Pancreas (tissue), 10 donors: Measurements from ENCODE around the gene SYT12. TPM values are rescaled to one million over a fixed set of nuclear protein-coding genes. Genes with fewer than 3 reads are reported as not detected.

Source experiments
- ATAC-seq, 4 donors: fragments of 200-7000 bp; cut with Tn5 transposase; one replicate each; pipeline versions ENCODE4 v1.8.0 to v1.9.1; 2020; ENCODE audit warnings: mild to moderate bottlenecking in 4 of 4, moderate library complexity in 4 of 4
- DNase-seq, 6 donors: peaks; one replicate each; pipeline ENCODE4 v3.0.0-alpha.2; 2020
- FAIRE-seq: peaks from 2 replicates; lab custom pipeline; 2012; peaks lifted over from hg19 to GRCh38; lab: Jason Lieb, UNC
- H3K27ac ChIP-seq, 4 donors: fragments of 200-600 bp; sonication (generic); 1 replicate in 3 of 4; 2 replicates in 1 of 4; pipeline versions ENCODE4 v1.5.0 to v1.8.0; 2020
- H3K27me3 ChIP-seq, 4 donors: fragments of 200-600 bp; one replicate each; pipeline ENCODE4 v1.8.0; 2021
- H3K36me3 ChIP-seq, 3 donors: fragments of 200-600 bp; sonication (generic) in 1 of 3; one replicate each; pipeline versions ENCODE4 v1.5.0 to v1.8.0; 2020 to 2021
- H3K4me1 ChIP-seq, 3 donors: fragments of 200-600 bp; one replicate each; pipeline ENCODE4 v1.8.0; 2021
- H3K4me3 ChIP-seq, 4 donors: fragments of 200-600 bp; sonication (generic) in 2 of 4; one replicate each; pipeline versions ENCODE4 v1.5.0 to v1.8.0; 2020 to 2021
- H3K9me3 ChIP-seq, 4 donors: fragments of 200-600 bp; one replicate each; pipeline ENCODE4 v1.8.0; 2021
- WGBS, 2 donors: extraction: QIAGEN DNeasy Blood & Tissue Kit; methylation state at CpG; one replicate each; pipeline ENCODE4 v1.1.7; 2013; 5-methylcytosine and 5-hydroxymethylcytosine counted together
- intact Hi-C, 3 donors: fragments of 100-400 bp; cut with DNase I; formaldehyde crosslinking; loops; one replicate each; pipeline versions ENCODE4 v1.11.1 to v1.14.2; 2022
- polyA plus RNA-seq, 2 donors: library from polyadenylated mRNA; stranded (reverse); fragments of 200-250 nt; gene quantifications; one replicate each; pipeline ENCODE4 v1.2.3, GENCODE V29; 2013
- total RNA-seq, 6 donors: library from RNA; stranded (reverse); fragmentation: NEBNext Ultra II Directional in 4 of 6; extraction: Animal tissue kit (Norgen Biotek cat#: 25700) in 4 of 6; gene quantifications; one replicate each; pipeline versions ENCODE4 v1.2.1 to v1.2.4, GENCODE V29; 2021 to 2023
- TF ChIP-seq, protein P1 (sequence below), 4 donors: fragments of 200-600 bp; sonication (generic) in 3 of 4; IDR thresholded peaks; one replicate each; pipeline versions ENCODE4 v1.5.0 to v1.8.0; 2021; ENCODE audit warnings: antibody characterized with exemption in 4 of 4
- donor health status: healthy with polysubstance abuse.
- donor health status: DM: no; HTN: no; CAD: no; lungs with moderate emphysema.
- donor health status: DM: no; HTN: no; CAD: no.
- donor health status: control.
- donor health status: control.
- donor health status: Bipolar disorder and iron deficiency.
- donor health status: DM: yes; HTN: yes; CAD: no.
- donor health status: DM: no; HTN: no; CAD: no.
- donor health status: DM: no; HTN: no; CAD: no.
- donor health status: DM: yes; HTN: yes; CAD: no.

The SYT12 gene
- total and polyA plus RNA-seq, 8 donors = 0.19 to 2.6 (median 0.42) TPM

DNA sequence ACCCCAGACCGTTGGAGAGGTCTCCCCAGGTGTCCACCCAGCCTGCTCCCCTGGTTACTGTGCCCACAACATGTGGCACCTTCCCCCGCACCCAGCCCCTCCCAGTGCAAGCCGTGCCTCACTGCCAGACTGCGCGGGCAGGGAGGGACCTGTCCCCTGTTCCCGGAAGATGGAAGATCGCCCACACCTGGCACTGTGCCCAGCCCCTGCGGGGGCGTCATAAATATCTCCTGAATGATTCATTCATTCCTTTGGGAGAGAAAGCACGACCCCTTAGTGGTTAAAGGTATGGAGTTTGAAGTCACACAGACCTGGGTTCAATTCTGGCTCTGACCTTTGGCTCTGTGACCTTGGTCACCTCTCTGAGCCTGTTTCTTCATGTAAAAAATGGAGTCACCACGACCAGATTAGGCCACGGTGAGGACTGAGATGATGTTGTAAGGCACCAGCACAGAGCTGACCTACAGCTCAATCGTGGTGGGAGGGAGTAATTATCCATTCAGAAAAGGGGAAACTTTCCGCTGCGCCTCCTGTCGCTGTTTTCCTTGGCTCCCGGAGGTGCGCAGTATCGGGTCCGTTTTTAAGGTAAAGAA, 497 bp upstream of the SYT12 start:
- peaks cover 0 to 3% (median 0%) of the 10 kb centered on the region in 3 donors for H3K4me1 ChIP-seq
- TF ChIP-seq, protein P1, sequence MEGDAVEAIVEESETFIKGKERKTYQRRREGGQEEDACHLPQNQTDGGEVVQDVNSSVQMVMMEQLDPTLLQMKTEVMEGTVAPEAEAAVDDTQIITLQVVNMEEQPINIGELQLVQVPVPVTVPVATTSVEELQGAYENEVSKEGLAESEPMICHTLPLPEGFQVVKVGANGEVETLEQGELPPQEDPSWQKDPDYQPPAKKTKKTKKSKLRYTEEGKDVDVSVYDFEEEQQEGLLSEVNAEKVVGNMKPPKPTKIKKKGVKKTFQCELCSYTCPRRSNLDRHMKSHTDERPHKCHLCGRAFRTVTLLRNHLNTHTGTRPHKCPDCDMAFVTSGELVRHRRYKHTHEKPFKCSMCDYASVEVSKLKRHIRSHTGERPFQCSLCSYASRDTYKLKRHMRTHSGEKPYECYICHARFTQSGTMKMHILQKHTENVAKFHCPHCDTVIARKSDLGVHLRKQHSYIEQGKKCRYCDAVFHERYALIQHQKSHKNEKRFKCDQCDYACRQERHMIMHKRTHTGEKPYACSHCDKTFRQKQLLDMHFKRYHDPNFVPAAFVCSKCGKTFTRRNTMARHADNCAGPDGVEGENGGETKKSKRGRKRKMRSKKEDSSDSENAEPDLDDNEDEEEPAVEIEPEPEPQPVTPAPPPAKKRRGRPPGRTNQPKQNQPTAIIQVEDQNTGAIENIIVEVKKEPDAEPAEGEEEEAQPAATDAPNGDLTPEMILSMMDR (IDR thresholded peaks at IDR 0.05) = no peak
- no peaks in the 10 kb centered on the region for H3K9me3 ChIP-seq
- peak; percentile 51 to 79 (median 64) for ATAC-seq
- intact Hi-C loops = no loop called here
- H3K36me3 ChIP-seq = no peaks in the 10 kb centered on the region
- peak overlapping the region in 3 of 4 donors; percentile 10 to 52 (median 42) for H3K4me3 ChIP-seq
- WGBS, 2 donors = 12 to 13% methylated on average over 20 of the region's 20 CpGs
- H3K27ac ChIP-seq = no peak overlapping the region
- FAIRE-seq = no peak
- no peaks in the 10 kb centered on the region for H3K27me3 ChIP-seq
- peak; percentile 36 to 83 (median 68) for DNase-seq

DNA sequence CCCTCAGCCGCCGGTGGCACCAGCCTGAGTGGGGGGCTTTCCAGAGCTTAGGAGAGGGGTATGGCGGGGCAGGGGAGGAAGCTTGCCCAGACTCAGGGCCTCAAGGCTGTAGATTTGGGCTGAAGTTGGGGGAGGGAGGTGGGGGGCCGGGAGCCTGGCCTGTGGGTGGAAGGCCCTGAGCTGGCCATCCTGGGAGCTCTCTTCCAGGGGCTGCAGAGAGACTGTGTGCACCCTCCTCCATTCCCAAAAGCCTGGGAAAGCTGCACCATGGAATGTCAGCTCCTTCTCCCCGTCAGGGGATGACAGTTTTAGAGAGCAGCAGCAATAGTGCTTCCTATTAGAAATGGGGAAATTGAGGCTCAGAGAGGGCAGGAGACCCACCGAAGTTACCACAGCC, 1.0 kb downstream of the SYT12 start:
- no peaks in the 10 kb centered on the region for H3K9me3 ChIP-seq
- DNase-seq = no peak
- no peaks in the 10 kb centered on the region for H3K36me3 ChIP-seq
- WGBS, 2 donors = 41 to 64% methylated on average over 6 of the region's 6 CpGs
- no peak overlapping the region for H3K27ac ChIP-seq
- peaks cover 0 to 3% (median 0%) of the 10 kb centered on the region in 3 donors for H3K4me1 ChIP-seq
- intact Hi-C loops = no loop called here
- H3K4me3 ChIP-seq = peak overlapping the region in 2 of 4 donors; percentile 42 to 52
- TF ChIP-seq, protein P1 (IDR thresholded peaks at IDR 0.05) = no peak
- no peak for ATAC-seq
- H3K27me3 ChIP-seq = no peaks in the 10 kb centered on the region
- FAIRE-seq = no peak

- FAIRE-seq = no peak
- Histone ChIP-seq H3K27ac (no peak overlapping the region), H3K4me1 (peaks cover 0 to 3% (median 0%) of the 10 kb centered on the region in 3 donors), H3K27me3 (no peaks in the 10 kb centered on the region), H3K9me3 (no peaks in the 10 kb centered on the region), H3K4me3 (no peak overlapping the region), H3K36me3 (no peaks in the 10 kb centered on the region)
- intact Hi-C loops = no loop called here
- no peak for DNase-seq
- TF ChIP-seq, protein P1 (IDR thresholded peaks at IDR 0.05) = no peak
- 88 to 89% methylated on average over 5 of the region's 5 CpGs for WGBS, 2 donors
- ATAC-seq = no peak
Observed at GRCh38 chr11:67024410-67024809, 1.5 kb downstream of the SYT12 start.

DNA sequence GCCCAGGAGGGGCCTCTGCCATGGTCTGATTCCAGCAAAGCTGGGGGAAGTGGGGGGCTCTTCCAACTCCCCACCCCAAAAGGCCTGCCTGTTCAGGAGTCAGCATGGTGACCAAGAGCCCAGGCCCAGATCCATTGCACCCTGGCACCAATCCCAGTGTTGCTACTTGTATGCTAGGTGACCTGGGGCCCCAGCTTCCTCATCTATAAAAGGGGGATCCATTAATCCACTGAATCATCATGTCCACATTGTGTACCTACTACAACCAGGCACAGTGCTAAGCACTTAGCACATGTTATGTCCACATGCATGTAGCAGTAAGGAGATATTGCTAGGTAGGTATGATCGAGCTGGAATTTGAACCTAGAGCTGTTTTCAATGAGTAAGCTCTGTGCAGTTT, 2.0 kb downstream of the SYT12 start:
- Histone ChIP-seq H3K36me3 (no peaks in the 10 kb centered on the region), H3K4me3 (no peak overlapping the region), H3K27ac (no peak overlapping the region), H3K27me3 (no peaks in the 10 kb centered on the region), H3K9me3 (no peaks in the 10 kb centered on the region), H3K4me1 (peaks cover 0 to 3% (median 0%) of the 10 kb centered on the region in 3 donors)
- 82 to 83% methylated on average over 1 of the region's 1 CpG for WGBS, 2 donors
- ATAC-seq (no peak), DNase-seq (no peak), FAIRE-seq (no peak)
- TF ChIP-seq, protein P1 (IDR thresholded peaks at IDR 0.05) = no peak
- intact Hi-C loops = no loop called here

DNA sequence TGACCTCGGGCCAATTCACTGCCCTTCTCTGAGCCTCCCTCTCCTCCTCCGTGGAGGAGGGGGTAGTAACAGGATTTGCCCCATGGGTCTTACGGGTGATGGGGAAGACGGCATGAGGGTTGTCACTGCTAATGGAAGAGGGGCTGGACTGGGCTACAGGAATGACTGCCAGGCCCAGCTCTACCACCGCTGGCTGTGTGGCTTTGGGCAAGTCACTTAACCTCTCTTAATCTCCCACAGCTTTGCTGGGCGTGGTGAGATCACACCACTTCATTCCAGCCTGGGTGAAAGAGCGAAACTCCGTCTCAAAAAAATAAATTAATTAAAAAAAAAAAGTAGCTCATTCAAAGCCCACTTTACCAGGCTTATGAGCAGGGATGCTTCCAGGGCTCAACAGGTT, 2.8 kb downstream of the SYT12 start:
- Histone ChIP-seq H3K4me1 (peaks cover 0 to 3% (median 0%) of the 10 kb centered on the region in 3 donors), H3K4me3 (no peak overlapping the region), H3K27me3 (no peaks in the 10 kb centered on the region), H3K27ac (no peak overlapping the region), H3K36me3 (no peaks in the 10 kb centered on the region), H3K9me3 (no peaks in the 10 kb centered on the region)
- no peak for DNase-seq
- no peak for ATAC-seq
- intact Hi-C loops = no loop called here
- WGBS, 2 donors = 77 to 94% methylated on average over 8 of the region's 8 CpGs
- TF ChIP-seq, protein P1 (IDR thresholded peaks at IDR 0.05) = no peak
- no peak for FAIRE-seq
